Ureter (tissue), 1 donor: ENCODE results near the gene MUC2. TPM values are rescaled to one million over a fixed set of nuclear protein-coding genes. Genes with fewer than 3 reads are reported as not detected.

Experiments
- DNase-seq: peaks from one replicate; pipeline ENCODE4 v3.0.0-alpha.2; 2020; ENCODE audit warnings: low spot score
- total RNA-seq: library from RNA; stranded (reverse); gene quantifications from one replicate; pipeline ENCODE4 v1.2.4, GENCODE V29; 2023
- donor health status: DM: yes; HTN: yes; CAD: no.

MUC2 gene
- total RNA-seq, 1 donor from 2014 or later, result 0.39 TPM

DNA sequence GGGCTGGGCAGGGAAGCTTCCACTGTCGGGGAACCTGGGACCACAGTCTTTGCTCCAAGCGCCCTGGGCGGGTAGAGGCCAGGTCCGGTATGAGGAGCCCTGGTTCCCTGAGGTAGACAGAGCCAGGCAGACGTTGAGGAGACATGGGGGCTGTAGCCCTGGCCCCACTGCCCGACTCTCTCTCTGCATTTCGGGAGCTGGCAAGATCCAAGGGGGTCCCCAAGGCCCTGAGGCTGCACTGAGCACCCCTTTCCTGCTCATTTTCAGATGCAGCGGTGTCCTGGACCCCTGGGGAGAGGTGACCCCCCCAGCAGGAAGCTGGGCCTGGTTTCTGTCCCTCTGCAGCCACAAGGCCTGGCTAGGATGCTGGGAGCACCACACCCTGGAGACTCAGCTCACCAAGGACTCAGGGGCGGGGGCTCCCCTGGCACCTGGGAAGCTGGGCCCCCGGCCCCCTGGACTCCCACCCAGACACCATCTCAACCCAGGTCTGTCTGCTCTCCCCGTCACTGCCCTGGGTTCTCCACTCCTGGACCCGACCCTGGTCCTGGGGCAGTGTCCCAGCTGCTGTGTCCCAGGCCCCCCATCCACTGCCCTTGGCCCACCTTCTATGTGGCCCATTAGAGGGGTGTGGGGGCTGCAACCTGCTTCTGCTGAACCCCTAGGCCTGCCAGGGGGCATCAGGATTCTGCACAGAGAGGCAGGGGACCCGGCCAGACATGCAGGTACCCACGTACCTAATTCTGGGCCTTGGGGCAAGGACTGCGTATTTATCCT, 23.1 kb upstream of the MUC2 start:
- DNase-seq, result no peak

DNA sequence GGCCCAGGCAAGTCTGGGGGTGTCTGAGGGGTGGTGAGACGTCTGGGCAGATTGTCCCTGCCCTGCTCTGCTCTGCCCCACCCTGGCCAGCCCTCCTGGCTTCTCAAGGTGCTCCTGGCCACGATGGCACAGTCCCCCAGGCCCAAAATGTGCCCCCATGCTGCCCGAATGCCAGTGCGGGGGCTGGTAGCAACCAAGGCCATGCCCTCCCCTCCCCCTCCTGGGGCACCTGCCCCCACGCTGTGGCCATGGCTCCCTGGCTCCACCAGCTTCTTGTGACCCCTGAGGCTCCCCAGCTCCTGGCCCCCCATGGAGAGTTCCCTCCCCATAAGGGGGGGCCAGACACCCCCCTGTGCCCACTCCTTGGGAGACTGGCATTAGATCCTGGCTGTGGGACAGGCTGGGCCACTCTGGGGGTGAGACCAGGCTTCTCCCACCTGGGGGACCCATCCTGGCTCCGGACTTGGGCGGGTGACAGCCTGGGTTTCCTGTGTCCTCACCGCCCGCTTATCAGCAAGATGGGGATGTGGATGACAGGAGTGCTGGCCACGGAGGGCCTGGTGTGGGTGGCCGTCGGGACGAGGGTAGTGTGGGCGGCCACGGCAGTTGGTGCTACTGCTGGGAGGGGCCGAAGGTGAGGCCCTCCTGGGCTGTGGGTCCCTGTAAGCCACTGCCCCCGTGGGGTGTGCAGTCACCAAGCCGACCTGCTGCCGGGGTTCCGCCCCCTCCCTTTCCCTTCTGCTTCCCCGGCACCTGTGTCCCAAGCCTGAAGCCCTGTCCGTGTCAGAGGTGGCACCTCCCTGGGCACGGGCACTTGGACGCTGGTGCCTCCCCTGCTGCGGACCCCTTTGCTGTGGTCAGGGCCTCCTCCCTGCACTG, 22.3 kb upstream of the MUC2 start:
- no peak for DNase-seq

DNA sequence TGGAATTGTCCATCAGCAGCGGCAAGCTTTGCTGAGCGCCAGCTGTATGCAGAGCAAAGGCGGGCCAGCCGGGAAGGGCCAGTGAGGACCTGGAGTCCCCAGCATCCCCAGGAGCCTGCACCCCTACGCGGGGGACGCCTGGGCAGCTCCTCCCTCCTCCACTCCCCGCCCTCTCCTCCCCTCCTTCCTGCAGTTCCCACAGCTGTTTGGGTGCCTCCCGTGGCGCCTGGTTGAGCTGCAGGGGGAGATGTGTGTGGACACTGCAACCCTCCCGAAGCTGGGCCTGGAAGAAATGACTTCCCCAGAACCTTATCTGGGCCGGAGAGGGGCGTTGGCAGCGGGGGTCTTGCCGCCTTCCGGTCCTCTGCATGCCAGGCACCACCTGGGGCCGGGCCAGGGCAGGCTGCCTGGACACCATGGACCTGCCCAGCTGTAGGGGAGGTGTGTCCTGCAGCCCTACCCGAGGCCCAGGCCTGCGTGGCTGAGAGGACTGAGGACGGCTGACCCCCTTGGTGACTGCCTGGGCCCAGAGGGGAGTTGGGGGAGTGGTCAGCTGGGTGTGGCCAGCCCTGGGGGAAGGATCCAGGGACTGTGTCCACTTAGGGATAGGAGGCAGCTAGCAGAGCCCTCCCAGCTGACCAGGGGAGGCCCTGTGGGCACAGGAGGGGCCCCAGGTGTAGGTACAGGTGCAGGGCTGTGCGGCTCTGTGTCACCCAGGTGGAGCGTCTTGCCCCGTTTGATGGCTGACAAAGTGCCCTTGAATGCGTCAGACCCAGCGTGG, 21.4 kb upstream of the MUC2 start:
- no peak for DNase-seq

DNA sequence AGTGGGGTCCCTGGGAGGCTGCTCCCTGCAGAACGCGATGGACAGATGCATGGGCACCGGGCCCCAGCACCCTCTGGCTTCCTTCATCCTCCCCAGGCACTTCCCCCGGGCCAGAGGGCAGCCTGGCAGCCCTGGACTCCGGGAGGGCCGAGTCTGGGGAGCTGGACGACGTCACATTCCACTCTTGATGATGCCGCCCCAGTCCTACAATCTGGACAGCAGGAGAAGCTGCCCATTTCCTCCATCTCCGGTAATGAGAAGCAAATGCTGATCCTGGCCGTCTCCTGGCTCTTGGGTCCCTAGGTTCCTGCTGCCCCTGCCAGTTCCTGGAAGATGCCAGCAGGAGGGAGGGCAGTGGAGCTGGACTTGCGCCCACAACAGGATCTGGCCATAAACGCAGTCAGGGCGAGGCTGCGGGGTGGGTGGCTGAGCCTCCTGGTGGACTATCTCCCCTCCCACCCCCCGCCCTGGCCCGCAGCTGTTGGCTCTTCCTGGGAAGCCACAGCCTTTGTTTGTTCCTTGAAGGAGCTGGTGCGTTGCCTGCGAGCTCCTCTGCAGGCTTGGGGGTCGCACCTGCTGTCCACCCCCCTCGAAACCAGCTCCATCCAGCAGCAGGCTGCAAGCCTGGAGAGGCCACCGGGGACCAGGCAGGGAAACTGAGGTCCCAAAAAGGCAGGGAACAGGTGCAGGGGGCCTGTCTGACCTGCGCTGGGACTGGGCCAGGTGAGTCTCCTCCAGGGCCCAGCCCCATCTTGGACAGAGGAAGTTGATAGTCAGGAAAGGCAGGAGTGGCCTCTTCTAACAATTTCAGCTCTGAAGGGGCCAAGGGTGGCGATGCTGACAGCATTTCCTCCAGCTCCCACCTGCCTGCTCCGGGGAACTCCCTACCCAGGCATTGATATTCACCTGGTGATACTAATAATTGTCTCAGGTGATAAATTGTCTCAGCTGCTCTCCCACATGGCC, 20.2 kb upstream of the MUC2 start:
- no peak for DNase-seq

DNA sequence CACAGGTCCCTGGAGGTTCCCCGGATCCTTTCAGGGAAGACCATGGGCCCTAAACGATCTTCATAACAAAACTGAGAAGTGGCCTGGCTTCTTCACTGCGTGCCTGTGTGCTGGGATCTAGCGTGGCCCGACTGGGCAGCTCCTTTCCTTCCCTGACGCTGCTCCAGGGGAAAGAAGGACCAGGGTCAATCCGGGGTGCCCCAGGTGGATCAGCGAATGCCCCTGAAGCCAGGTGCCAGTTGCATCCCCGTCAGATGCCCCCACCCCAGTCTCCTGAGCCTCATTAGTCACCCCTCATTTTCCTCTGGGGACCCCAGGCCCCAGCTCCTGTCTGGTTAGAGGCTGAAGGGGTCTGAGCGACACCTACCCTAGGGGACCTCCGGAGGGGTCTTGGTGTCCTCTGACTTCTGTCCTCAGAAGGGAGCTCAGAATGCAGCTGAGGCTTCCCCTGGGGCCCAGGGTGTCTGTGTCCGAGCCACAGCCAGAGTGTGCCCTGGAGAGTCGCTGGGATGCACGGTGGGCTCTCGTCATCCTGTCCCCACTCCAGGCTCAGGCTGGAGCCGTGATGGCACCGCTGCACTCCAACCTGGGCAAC, 19.5 kb upstream of the MUC2 start:
- no peak for DNase-seq

DNA sequence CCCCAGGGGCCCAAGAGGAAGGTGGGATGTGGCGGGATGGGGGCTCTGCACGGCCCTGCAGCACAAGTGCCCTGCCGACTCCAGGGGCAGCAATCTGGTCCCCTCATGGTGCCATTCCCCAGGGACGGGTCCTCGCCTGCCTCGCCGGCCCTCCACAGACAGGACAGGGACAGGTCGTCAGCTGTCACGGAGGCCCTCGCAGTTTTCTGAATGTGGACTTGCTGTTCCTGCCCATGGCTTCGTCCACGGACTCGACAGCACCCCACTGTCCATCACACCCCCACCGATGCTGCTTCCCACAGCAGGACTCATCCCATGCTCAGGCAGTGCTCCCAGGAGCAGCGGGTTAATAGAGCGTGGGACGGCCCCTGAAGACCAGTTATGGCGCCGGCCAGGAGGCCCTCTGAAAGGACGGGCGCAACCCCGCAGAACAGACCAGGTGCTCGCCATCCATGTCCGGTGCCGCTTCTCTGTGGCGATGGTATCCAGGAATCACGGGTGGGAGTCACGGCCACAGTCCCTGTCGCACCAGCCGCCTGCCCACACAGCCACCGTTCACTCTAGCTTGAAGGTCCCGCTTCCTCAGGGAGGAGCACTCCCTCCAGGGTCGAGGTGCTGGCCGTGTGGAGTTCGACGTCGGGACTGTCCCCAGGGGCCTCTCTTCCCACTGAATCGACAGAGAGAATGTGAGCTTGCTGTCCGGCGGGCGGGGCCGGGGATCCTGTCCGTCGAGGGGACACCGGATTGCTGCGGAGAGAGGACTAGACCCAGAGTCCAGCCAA, 18.5 kb upstream of the MUC2 start:
- no peak for DNase-seq

DNA sequence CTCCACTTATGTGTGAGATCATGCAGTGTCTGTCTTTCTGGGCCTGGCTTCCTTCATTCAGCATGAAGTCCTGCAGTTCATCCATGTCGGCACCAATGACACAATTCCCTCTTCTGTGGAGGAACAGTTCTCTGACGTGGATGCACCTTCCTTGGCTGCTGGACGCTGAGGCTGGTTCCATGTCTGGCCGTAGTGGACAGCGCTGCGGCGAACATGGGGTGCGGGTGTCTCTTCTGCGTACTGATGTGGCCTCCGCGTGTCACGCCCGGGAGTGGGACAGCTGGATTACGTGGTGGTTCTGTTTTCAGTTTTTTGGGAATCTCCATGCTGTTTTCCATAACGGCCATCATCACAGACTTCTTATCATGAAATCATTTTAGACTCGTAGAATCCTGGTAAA, 16.9 kb upstream of the MUC2 start:
- DNase-seq, result no peak

DNA sequence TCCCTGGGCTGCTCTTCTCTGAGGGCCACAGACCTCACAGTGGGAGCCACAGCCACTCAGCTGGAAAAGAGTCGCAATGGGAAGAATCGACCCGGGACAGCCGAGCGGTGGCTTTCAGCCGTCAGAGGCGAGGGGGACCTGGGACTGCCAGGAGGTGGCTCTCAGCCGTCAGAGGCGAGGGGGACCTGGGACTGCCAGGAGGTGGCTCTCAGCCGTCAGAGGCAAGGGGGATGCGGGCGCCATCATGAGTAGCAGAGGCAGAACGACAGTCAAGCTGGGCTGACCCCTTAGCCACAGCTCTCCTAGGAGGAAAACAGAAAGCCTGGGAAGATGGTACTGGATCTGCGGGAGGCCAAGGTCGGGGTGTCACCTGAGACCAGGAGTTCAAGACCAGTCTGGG, 14.9 kb upstream of the MUC2 start:
- DNase-seq, result no peak

DNA sequence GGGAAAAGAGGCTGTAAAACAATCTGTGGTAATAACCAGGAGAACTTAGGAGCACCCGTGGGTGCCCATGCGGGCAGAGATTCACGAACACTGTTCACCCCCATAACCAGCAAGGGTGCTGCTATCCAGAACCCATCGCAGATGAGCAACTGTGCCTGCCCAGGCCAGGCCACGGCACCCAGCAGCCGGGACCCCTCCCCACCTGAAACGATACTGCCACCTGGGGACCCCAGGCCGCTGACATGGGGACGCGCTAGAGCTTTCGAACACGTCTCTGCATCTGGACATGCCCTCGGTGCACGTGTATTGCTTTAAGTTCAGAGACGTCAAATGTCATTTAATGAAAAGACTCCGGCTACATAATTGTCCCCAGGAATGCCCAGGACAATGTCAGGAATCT, 14.3 kb upstream of the MUC2 start:
- no peak for DNase-seq

DNA sequence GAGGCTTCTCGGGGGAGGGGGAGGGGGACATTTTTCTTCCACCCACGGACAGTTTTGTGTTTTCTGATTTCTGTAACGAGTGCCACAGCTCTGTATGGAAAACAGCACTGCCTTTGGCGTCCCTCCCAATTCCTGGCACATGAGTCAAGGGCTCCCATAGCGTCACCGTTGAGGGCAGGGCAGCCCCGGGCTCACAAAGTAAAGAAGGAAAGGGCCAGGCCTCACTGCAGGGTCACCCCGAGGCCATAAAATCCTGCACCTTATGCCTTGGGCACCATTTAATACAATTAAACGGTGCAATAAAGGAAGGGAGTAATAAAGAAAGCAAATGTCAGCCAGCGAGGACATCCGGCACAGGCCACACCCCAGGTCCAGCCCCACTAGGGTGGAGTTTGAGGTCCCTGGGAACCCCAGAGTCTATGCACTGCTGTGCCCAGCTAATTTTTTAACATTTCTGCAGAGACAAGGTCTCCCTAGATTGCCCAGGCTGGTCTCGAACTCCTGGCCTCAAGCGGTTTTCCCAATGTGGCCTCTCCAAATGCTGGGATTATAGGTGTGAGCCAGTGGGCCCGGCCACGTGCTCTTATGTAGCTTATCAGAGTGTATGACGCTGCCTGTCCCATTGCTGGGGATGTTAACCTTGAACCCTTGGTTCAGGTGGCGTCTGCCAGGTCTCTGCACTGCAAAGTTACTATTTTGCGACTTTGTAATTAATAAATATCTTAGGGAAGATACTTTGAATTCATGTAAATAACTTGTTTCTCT, 13.6 kb upstream of the MUC2 start:
- DNase-seq, result no peak

DNA sequence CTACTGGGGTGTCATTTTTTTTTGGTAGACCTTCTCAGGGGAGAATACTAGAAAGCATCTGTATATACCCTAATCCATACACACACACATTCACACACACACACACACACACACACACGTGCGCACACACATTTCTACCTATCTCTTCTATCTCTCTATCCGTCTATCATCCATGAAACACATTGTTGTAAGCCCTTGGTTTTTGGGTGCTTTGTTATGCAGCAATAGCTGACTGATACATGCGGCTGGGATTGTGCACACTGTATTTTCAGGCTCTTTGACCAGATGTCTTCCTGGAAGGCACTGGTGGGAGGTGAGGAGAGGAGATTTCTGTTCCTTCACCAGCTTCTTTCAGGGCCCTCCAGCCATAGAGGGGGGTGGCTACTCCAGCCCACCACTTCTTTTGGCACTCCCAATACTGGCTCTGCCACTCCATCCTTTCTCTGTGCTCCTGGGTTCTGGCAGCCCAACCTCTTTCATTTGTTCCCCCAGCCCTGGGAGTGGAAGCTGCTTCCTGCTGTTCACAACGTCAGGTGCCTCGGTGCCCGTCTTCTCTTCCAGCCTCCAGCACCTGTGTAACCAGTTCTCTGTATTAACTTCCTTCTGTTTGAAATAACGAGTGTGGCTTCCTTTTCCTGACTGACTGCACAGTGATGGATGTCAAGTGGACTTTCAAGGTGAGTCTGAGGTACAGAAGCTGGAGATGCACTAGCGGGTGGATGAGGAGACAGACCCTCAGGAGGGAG, 12.4 kb upstream of the MUC2 start:
- no peak for DNase-seq

DNA sequence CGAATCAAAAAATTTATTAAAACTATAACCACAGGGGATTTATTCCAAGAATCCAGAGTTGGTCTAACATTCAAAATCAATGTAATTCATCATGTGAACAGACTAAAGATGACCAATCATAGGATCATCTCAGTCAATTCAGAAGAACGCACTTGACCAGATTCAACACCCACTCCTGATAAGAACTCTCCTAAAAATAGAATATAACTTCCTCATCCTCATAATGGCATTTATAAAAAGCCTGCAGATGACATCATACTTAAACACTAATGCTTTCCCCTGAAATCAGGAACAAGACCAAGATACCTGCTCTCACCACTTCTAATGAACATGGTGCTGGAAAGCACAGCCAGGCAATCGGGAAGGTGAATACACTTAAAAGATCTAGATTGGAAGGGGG, 10.5 kb upstream of the MUC2 start:
- no peak for DNase-seq

DNA sequence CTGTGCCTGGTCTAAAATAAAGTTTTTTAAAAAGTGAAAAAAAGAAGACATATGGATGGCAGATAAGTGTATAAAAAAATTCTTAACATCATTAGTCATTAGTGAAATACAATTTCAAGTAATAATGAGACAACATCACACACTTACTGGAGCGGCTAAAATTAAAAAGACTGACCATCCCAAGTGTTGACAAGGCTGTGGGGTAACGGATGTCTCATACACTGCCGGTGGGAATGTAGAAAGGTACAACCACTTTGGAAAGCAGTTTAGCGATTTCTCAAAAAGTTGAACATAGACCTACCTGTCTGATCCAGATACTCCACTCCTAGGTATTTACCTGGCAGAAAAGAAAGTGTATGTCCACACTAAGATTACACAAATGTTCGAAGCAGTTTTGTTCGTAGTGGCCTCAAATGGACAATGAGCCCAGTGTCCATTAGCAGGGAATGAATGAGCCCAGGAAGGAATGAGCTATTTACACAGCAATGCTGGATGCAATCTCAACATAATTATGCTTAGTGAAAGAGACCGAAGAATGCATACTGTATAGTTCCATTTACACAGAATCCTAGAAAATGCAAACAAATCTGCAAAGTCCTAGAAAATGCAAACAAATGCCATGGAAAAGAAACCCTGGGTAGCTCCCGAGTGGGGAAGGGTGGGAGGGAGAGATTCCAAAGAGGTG, 6.7 kb upstream of the MUC2 start:
- DNase-seq, result no peak

DNA sequence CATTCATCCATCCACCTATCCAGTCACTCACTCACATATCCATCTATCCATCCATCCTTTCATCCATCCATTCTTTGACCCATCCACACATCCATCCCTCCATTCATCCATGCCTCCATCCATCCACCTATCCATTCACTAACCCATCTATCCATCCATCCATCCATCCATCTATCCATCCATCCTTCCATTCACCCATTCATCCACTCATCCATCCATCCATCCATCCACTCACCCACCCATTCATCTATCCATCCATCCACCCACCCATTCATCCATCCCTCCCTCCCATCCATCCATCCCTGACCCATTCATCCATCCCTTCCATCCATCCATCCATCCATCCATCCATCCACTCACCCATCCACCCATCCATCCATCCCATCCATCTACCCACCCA, 4.9 kb upstream of the MUC2 start:
- no peak for DNase-seq

DNA sequence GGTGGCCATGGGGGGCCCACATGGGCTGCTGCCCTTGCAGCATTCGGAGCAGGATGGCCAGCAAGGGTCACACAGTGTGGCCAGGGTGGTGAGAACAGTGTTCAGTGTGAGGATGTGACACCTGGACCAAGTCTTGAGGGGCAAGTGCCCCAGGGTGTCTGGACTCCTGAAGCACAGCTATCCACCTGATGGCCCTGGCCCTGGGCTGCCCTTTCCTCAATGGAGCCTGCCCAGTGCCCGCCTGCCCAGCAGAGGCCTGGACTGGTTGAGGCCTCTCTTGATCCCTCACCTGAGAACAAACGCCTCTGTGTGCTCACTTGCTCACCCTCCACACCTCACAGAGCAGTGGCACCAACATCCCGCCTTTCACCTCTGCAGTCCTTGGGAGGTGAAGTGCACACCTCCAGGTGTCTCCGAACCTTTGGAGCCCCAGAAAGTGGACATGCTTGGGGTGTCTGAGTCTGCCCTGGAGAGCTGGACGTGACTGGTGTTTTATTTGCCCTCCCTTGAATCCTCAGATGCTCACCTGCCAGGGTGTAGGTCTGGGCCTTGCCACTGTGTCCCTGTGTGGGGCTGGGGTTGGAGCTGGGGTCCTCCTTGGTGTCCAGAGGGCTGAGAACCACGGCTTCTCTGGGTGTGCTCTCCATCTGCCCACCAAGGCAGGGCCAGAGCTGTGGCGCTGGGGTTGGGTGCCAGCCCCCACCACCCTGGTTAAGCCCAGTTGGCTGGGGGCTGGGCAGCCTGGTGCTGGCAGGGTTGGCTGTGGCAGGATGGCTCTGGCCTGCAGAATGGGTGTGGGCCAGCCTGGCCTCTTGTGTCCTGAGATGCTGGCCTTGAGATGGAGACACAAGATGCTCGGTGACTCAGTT, 3.8 kb upstream of the MUC2 start:
- no peak for DNase-seq

DNA sequence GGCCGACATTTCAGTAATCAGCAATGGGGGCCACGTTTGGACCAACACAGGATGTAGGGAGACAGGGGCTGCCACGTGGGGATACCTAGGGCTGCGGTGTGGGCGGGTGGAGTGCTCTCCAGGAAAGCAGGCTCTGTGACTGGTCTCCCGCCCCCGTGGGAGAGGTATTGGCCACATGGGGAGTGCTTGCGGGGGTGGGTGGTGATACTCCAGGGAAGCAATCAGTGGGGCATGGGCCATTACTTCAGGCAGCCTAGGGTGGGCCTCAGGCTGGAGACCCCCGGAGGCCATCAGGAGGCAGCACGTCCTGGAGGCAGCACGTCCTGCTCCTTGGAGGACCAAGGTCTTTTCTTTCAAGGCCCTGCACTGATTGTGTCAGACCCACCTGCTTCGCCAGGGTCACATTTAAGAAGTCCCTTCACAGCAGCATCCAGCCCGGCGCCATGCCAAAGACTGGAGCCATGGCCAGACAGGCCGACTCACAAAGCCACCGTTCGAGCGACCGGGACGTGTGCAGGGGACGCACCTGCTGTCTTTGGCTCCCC, 3.0 kb upstream of the MUC2 start:
- no peak for DNase-seq
